GM12878 (cell line): Measurements from ENCODE around the gene JAG1. TPM values are rescaled to one million over a fixed set of nuclear protein-coding genes. Genes with fewer than 3 reads are reported as not detected.

Experiments used
- BHLHE40 ChIP-seq, 2 experiments: fragments of 450-650 bp in 1 of 2; IDR thresholded peaks; 2 replicates each; pipeline ENCODE4 v1.6.1; 2011 to 2017; ENCODE audit warnings: low read depth in 2 of 2, borderline replicate concordance in 1 of 2, improper control_type of control experiment in 1 of 2, low read length in 1 of 2, mild to moderate bottlenecking in 1 of 2
- E2F4 ChIP-seq: IDR thresholded peaks from 2 replicates; pipeline ENCODE4 v1.6.1; 2012; ENCODE audit warnings: low read depth, low read length, improper control_type of control experiment
- EED ChIP-seq: sonication (generic); IDR thresholded peaks from 2 replicates; pipeline ENCODE4 v1.6.1; 2016; ENCODE audit warnings: antibody characterized with exemption, low read depth
- EGR1 ChIP-seq, 2 experiments: IDR thresholded peaks; 1 replicate in 1 of 2; 2 replicates in 1 of 2; pipeline ENCODE4 v1.6.1; 2011 to 2012; ENCODE audit warnings: low read depth in 2 of 2, low read length in 2 of 2, borderline replicate concordance in 1 of 2, mild to moderate bottlenecking in 1 of 2, moderate library complexity in 1 of 2
- IRF3 ChIP-seq: fragments of 450-650 bp; IDR thresholded peaks from 2 replicates; pipeline ENCODE4 v1.6.1; 2014; ENCODE audit warnings: mild to moderate bottlenecking
- JUND ChIP-seq: IDR thresholded peaks from 2 replicates; pipeline ENCODE4 v1.6.1; 2012; ENCODE audit warnings: low read depth, mild to moderate bottlenecking, low read length, improper control_type of control experiment, moderate library complexity
- KAT2A ChIP-seq: conservative IDR thresholded peaks from 2 replicates; pipeline ENCODE4 v1.6.1; 2011; ENCODE audit warnings: low read depth, low read length; ENCODE audit not compliant: control insufficient read depth
- MYB ChIP-seq: fragments of 150-350 bp; IDR thresholded peaks from 2 replicates; pipeline ENCODE4 v1.6.1; 2014; ENCODE audit warnings: mild to moderate bottlenecking, low read depth, low read length, borderline replicate concordance
- NBN ChIP-seq: fragments of 450-650 bp; IDR thresholded peaks from 2 replicates; pipeline ENCODE4 v1.6.1; 2016
- NFYA ChIP-seq: IDR thresholded peaks from 2 replicates; pipeline ENCODE4 v1.6.1; 2011; ENCODE audit warnings: low read depth, mild to moderate bottlenecking, low read length, improper control_type of control experiment, borderline replicate concordance
- POLR2A ChIP-seq: IDR thresholded peaks from 2 replicates; pipeline ENCODE4 v1.6.1; 2011; ENCODE audit warnings: low read depth, mild to moderate bottlenecking, low read length
- RFX5 ChIP-seq: IDR thresholded peaks from 2 replicates; pipeline ENCODE4 v1.6.1; 2011; ENCODE audit warnings: low read depth, low read length, improper control_type of control experiment
- SIX5 ChIP-seq: IDR thresholded peaks from 2 replicates; pipeline ENCODE4 v1.6.1; 2011; ENCODE audit warnings: mild to moderate bottlenecking, low read depth, low read length, moderate library complexity; ENCODE audit not compliant: severe bottlenecking
- SMAD1 ChIP-seq: fragments of 450-650 bp; IDR thresholded peaks from 2 replicates; pipeline ENCODE4 v1.6.1; 2018; ENCODE audit warnings: mild to moderate bottlenecking, low read depth; ENCODE audit not compliant: partially characterized antibody
- SMARCA5 ChIP-seq: fragments of 450-650 bp; IDR thresholded peaks from 2 replicates; pipeline ENCODE4 v1.6.1; 2017; ENCODE audit warnings: mild to moderate bottlenecking
- STAT3 ChIP-seq: IDR thresholded peaks from 2 replicates; pipeline ENCODE4 v1.6.1; 2011; ENCODE audit warnings: low read depth, low read length, improper control_type of control experiment
- TCF3 ChIP-seq: IDR thresholded peaks from 2 replicates; pipeline ENCODE4 v1.6.1; 2012; ENCODE audit warnings: low read depth, mild to moderate bottlenecking, low read length, borderline replicate concordance; ENCODE audit not compliant: insufficient read depth
- ZBTB4 ChIP-seq: fragments of 450-650 bp; formaldehyde crosslinking; IDR thresholded peaks from 2 replicates; pipeline ENCODE4 v1.4.0; 2022; ENCODE audit warnings: mild to moderate bottlenecking, moderate library complexity
- ZBTB40 ChIP-seq: fragments of 450-650 bp; IDR thresholded peaks from 2 replicates; pipeline ENCODE4 v1.6.1; 2016; ENCODE audit warnings: mild to moderate bottlenecking, moderate library complexity, borderline replicate concordance
- ZNF274 ChIP-seq: IDR thresholded peaks from one replicate; pipeline ENCODE4 v1.8.0; 2011; ENCODE audit not compliant: insufficient read length, insufficient read depth
- ZSCAN29 ChIP-seq: fragments of 450-650 bp; IDR thresholded peaks from 2 replicates; pipeline ENCODE4 v1.6.1; 2017; ENCODE audit warnings: mild to moderate bottlenecking, moderate library complexity
- ZZZ3 ChIP-seq: IDR thresholded peaks from 2 replicates; pipeline ENCODE4 v1.6.1; 2011; ENCODE audit warnings: low read depth; ENCODE audit not compliant: control insufficient read depth, insufficient read length
- polyA plus RNA-seq, 11 experiments: library from polyadenylated mRNA; depleted of rRNA in 4 of 11; unstranded in 6 of 11; stranded (reverse) in 5 of 11; fragments of >200 nt; fragmentation: Nextera tagmentation in 4 of 11; fragmentation: Illumina TruSeq in 1 of 11; extraction: Ambion mirVana in 4 of 11; extraction: Trizol in 1 of 11; gene quantifications; 1 replicate in 1 of 11; 2 replicates in 10 of 11; pipeline versions ENCODE4 v1.2.1 to v1.2.3, GENCODE V29; 2011 to 2016; ENCODE audit warnings: inconsistent platforms in 2 of 11, missing spikeins in 2 of 11, low read depth in 1 of 11
- total RNA-seq, 4 experiments: library from RNA; depleted of rRNA in 3 of 4; stranded (reverse); fragments of >200 nt in 3 of 4; fragmentation: Illumina TruSeq in 1 of 4; extraction: Trizol in 1 of 4; gene quantifications; 2 replicates each; pipeline versions ENCODE4 v1.2.1 to v1.2.3, GENCODE V29; 2013 to 2021

Gene JAG1
- total and polyA plus RNA-seq, 10 of the 15 experiments (the other 5 are each of a cell fraction or from before 2014, with no cell fraction given) = 0.66 to 6.9 (median 1.8) TPM

GRCh38 chr20:10670501-10671220, 3.1 kb downstream of the JAG1 start (continued):
- TF ChIP-seq EED (peak; percentile 85), ZSCAN29 (no peak), E2F4 (no peak), EGR1 (IDR thresholded peaks at IDR 0.05; ENCODE audit: borderline replicate concordance in 1 of 2, low read depth in 2 of 2, low read length in 2 of 2) (no peak), RFX5 (no peak), POLR2A (no peak), JUND (no peak), ZBTB40 (no peak), ZZZ3 (no peak), SMAD1 (no peak), KAT2A (no peak), ZBTB4 (CRISPR knock-in tag) (no peak), NFYA (no peak), IRF3 (no peak), TCF3 (no peak), SMARCA5 (no peak), MYB (no peak), ZNF274 (no peak), BHLHE40 (IDR thresholded peaks at IDR 0.05; ENCODE audit: borderline replicate concordance in 1 of 2, low read depth in 2 of 2, low read length in 1 of 2) (peak in 1 of 2 experiments; percentile 70), SIX5 (no peak), STAT3 (0 out of 2 replicates have a peak, but pooled peaks have one; percentile 54), NBN (0 out of 2 replicates have a peak, but pooled peaks have one; percentile 12)
